Keratinocyte (primary cell): Measurements from ENCODE around the gene SCRG1. TPM values are rescaled to one million over a fixed set of nuclear protein-coding genes. Genes with fewer than 3 reads are reported as not detected.

Experiments
- DNase-seq: peaks from one replicate; pipeline ENCODE4 v3.0.0-alpha.2; 2011; ENCODE audit warnings: low read depth, missing footprints, low spot score
- FAIRE-seq: peaks from 2 replicates; lab custom pipeline; 2011; peaks lifted over from hg19 to GRCh38; lab: Jason Lieb, UNC
- H2AFZ ChIP-seq: 2 replicates; pipeline ENCODE4 v1.6.0; 2012; ENCODE audit warnings: low read length, control low read depth, inconsistent platforms; ENCODE audit not compliant: control insufficient read depth
- H3K27ac ChIP-seq: 2 replicates; pipeline ENCODE4 v1.5.1; 2011; ENCODE audit warnings: low read length; ENCODE audit not compliant: control insufficient read depth, insufficient read depth
- H3K27me3 ChIP-seq: 3 replicates; pipeline ENCODE4 v1.6.0; 2011; ENCODE audit warnings: low read length; ENCODE audit not compliant: control insufficient read depth, insufficient read depth; ENCODE audit errors: extremely low read depth
- H3K36me3 ChIP-seq, 2 experiments: 2 replicates in 1 of 2; 3 replicates in 1 of 2; pipeline ENCODE4 v1.5.1; 2011; ENCODE audit warnings: low read length in 2 of 2, mild to moderate bottlenecking in 1 of 2; ENCODE audit not compliant: control insufficient read depth in 2 of 2, insufficient read depth in 2 of 2; ENCODE audit errors: extremely low read depth in 1 of 2
- H3K4me1 ChIP-seq: 3 replicates; pipeline ENCODE4 v1.5.1; 2011; ENCODE audit warnings: low read length; ENCODE audit not compliant: control insufficient read depth, insufficient read depth; ENCODE audit errors: extremely low read depth
- H3K4me2 ChIP-seq: 3 replicates; pipeline ENCODE4 v1.6.0; 2011; ENCODE audit warnings: low read depth, low read length; ENCODE audit not compliant: control insufficient read depth, insufficient read depth; ENCODE audit errors: extremely low read depth
- H3K4me3 ChIP-seq, 3 experiments: fragments of 200-600 bp in 1 of 3; sonication (generic) in 1 of 3; 2 replicates in 2 of 3; 3 replicates in 1 of 3; pipeline ENCODE4 v1.5.1; 2011 to 2016; ENCODE audit warnings: low read length in 3 of 3, mild to moderate bottlenecking in 3 of 3, control low read depth in 2 of 3, inconsistent platforms in 1 of 3, low read depth in 1 of 3, mixed read lengths in 1 of 3, mixed run types in 1 of 3, moderate library complexity in 1 of 3; ENCODE audit not compliant: control insufficient read depth in 2 of 3, insufficient read depth in 2 of 3; ENCODE audit errors: extremely low read depth in 1 of 3
- H3K79me2 ChIP-seq: 2 replicates; pipeline ENCODE4 v1.6.0; 2012; ENCODE audit warnings: low read length; ENCODE audit not compliant: control insufficient read depth, insufficient read depth
- H3K9ac ChIP-seq: 3 replicates; pipeline ENCODE4 v1.6.0; 2011; ENCODE audit warnings: low read length; ENCODE audit not compliant: control insufficient read depth, insufficient read depth; ENCODE audit errors: extremely low read depth
- H3K9me1 ChIP-seq: 3 replicates; pipeline ENCODE4 v1.6.0; 2011; ENCODE audit warnings: low read length; ENCODE audit not compliant: control insufficient read depth, insufficient read depth; ENCODE audit errors: extremely low read depth
- H3K9me3 ChIP-seq: 2 replicates; pipeline ENCODE4 v1.5.1; 2012; ENCODE audit warnings: low read depth, low read length; ENCODE audit not compliant: control insufficient read depth
- H4K20me1 ChIP-seq: 3 replicates; pipeline ENCODE4 v1.6.0; 2011; ENCODE audit warnings: low read length; ENCODE audit not compliant: control insufficient read depth, insufficient read depth; ENCODE audit errors: extremely low read depth
- CTCF ChIP-seq, 3 experiments: IDR thresholded peaks in 1 of 3; conservative IDR thresholded peaks in 1 of 3; optimal IDR thresholded peaks in 1 of 3; 2 replicates in 2 of 3; 3 replicates in 1 of 3; pipeline versions ENCODE3 to v1.5.1; 2011; ENCODE audit warnings: low read length in 3 of 3, mild to moderate bottlenecking in 3 of 3, moderate library complexity in 2 of 3, control low read depth in 1 of 3, inconsistent platforms in 1 of 3; ENCODE audit not compliant: insufficient read depth in 2 of 3; ENCODE audit errors: extremely low read depth in 1 of 3
- EZH2 ChIP-seq: IDR thresholded peaks from one replicate; pipeline ENCODE4 v1.6.1; 2012; ENCODE audit warnings: inconsistent platforms, mild to moderate bottlenecking, low read length, moderate library complexity
- dilution Hi-C: fragments of 300-500 bp; cut with MboI; formaldehyde crosslinking; loops from one replicate; pipeline ENCODE4 v1.7.0; 2020; ENCODE audit warnings: low sequenced_read_pairs; ENCODE audit not compliant: extremely low pct_ligation_motif_present
- polyA plus RNA-seq, 5 experiments: library from polyadenylated mRNA; depleted of rRNA in 3 of 5; stranded (reverse) in 3 of 5; stranded (forward) in 1 of 5; unstranded in 1 of 5; fragments of >200 nt; gene quantifications; 1 replicate in 1 of 5; 2 replicates in 3 of 5; 3 replicates in 1 of 5; pipeline versions ENCODE4 v1.2.1 to v1.2.3, GENCODE V29; 2011 to 2012; ENCODE audit warnings: missing spikeins in 2 of 5, low read depth in 1 of 5, low replicate concordance in 1 of 5

The SCRG1 gene
- polyA plus RNA-seq, 1 donor (not counting 4 experiments of a cell fraction or from before 2014, with no cell fraction given), result not detected

- no peaks in the 10 kb centered on the region for H3K79me2 ChIP-seq
- H3K4me2 ChIP-seq, result no peak overlapping the region
- H3K9me1 ChIP-seq, result no peaks in the 10 kb centered on the region
- dilution Hi-C loops, result no loop called here
- H2AFZ ChIP-seq, result peak overlapping the region; percentile 47
- TF ChIP-seq CTCF (optimal IDR thresholded peaks at IDR 0.05 in 1 of 3, IDR thresholded peaks at IDR 0.05 in 1 of 3, conservative IDR thresholded peaks at IDR 0.05 in 1 of 3; ENCODE audit: extremely low read depth in 1 of 3, insufficient read depth in 2 of 3, low read length in 3 of 3), result no peak
- no peak for TF ChIP-seq EZH2
- no peak overlapping the region for H3K27ac ChIP-seq
- H3K4me3 ChIP-seq, result no peak overlapping the region
- no peaks in the 10 kb centered on the region for H3K9me3 ChIP-seq
- H4K20me1 ChIP-seq, result no peaks in the 10 kb centered on the region
- no peaks in the 10 kb centered on the region for H3K27me3 ChIP-seq
- FAIRE-seq (no peak), DNase-seq (no peak)
- no peak overlapping the region for H3K9ac ChIP-seq
- peaks cover 15% of the 10 kb centered on the region for H3K4me1 ChIP-seq
- no peaks in the 10 kb centered on the region for H3K36me3 ChIP-seq
Measured at GRCh38 chr4:173365359-173365996, 33.4 kb downstream of the SCRG1 start.

GRCh38 chr4:173362666-173363065 lies 36.2 kb downstream of the SCRG1 start:
- no peaks in the 10 kb centered on the region for H3K9me3 ChIP-seq
- no peaks in the 10 kb centered on the region for H3K9me1 ChIP-seq
- no peaks in the 10 kb centered on the region for H3K36me3 ChIP-seq
- dilution Hi-C loops, result no loop called here
- peaks cover 7% of the 10 kb centered on the region for H3K4me1 ChIP-seq
- H3K4me2 ChIP-seq, result no peak overlapping the region
- no peak for TF ChIP-seq EZH2
- no peak for TF ChIP-seq CTCF (optimal IDR thresholded peaks at IDR 0.05 in 1 of 3, IDR thresholded peaks at IDR 0.05 in 1 of 3, conservative IDR thresholded peaks at IDR 0.05 in 1 of 3; ENCODE audit: extremely low read depth in 1 of 3, insufficient read depth in 2 of 3, low read length in 3 of 3)
- FAIRE-seq (no peak), DNase-seq (no peak)
- H3K27ac ChIP-seq, result no peak overlapping the region
- no peaks in the 10 kb centered on the region for H4K20me1 ChIP-seq
- H3K4me3 ChIP-seq, result no peak overlapping the region
- H3K79me2 ChIP-seq, result no peaks in the 10 kb centered on the region
- no peak overlapping the region for H3K9ac ChIP-seq
- H3K27me3 ChIP-seq, result no peaks in the 10 kb centered on the region
- H2AFZ ChIP-seq, result no peak overlapping the region
